Spleen (tissue), 11 donors: ENCODE data around the gene HS2ST1. TPM values are rescaled to one million over a fixed set of nuclear protein-coding genes. Genes with fewer than 3 reads are reported as not detected.

Experiments used
- DNase-seq: peaks from one replicate; pipeline ENCODE4 v3.0.0-alpha.2; 2020
- H3K27ac ChIP-seq, 8 donors: fragments of 200-600 bp; sonication (generic) in 7 of 8; 1 replicate in 4 of 8; 2 replicates in 4 of 8; pipeline versions ENCODE4 v1.5.0 to v1.8.0; 2016 to 2021; ENCODE audit warnings: inconsistent platforms in 4 of 8, mild to moderate bottlenecking in 4 of 8, moderate library complexity in 1 of 8
- H3K27me3 ChIP-seq, 7 donors: fragments of 200-600 bp; sonication (generic) in 6 of 7; replicated peaks in 1 of 7; 1 replicate in 4 of 7; 2 replicates in 3 of 7; pipeline versions ENCODE4 v1.5.0 to v1.8.0; 2016 to 2021; ENCODE audit warnings: inconsistent platforms in 3 of 7, mild to moderate bottlenecking in 1 of 7
- H3K36me3 ChIP-seq, 6 donors: fragments of 200-600 bp; sonication (generic) in 5 of 6; 1 replicate in 4 of 6; 2 replicates in 2 of 6; pipeline versions ENCODE4 v1.5.0 to v1.8.0; 2016 to 2021; ENCODE audit warnings: inconsistent platforms in 2 of 6
- H3K4me1 ChIP-seq, 6 donors: fragments of 200-600 bp; sonication (generic) in 5 of 6; 1 replicate in 3 of 6; 2 replicates in 3 of 6; pipeline versions ENCODE4 v1.5.0 to v1.8.0; 2016 to 2021; ENCODE audit warnings: inconsistent platforms in 3 of 6
- H3K4me3 ChIP-seq, 8 donors: fragments of 200-600 bp; sonication (generic) in 7 of 8; 1 replicate in 4 of 8; 2 replicates in 4 of 8; pipeline versions ENCODE4 v1.5.0 to v1.8.0; 2016 to 2021; ENCODE audit warnings: inconsistent platforms in 4 of 8, mild to moderate bottlenecking in 4 of 8, moderate library complexity in 2 of 8
- H3K9me3 ChIP-seq, 8 donors: fragments of 200-600 bp; sonication (generic) in 7 of 8; 1 replicate in 4 of 8; 2 replicates in 4 of 8; pipeline versions ENCODE4 v1.5.0 to v1.8.0; 2016 to 2021; ENCODE audit warnings: inconsistent platforms in 4 of 8
- POLR2A ChIP-seq, 3 donors: fragments of 450-650 bp; IDR thresholded peaks; one replicate each; pipeline ENCODE4 v1.5.1; 2017; ENCODE audit warnings: antibody characterized with exemption in 3 of 3, mild to moderate bottlenecking in 1 of 3
- POLR2AphosphoS5 ChIP-seq, 3 donors: sonication (generic); formaldehyde crosslinking; IDR thresholded peaks; one replicate each; pipeline ENCODE4 v1.5.1; 2017; ENCODE audit warnings: antibody characterized with exemption in 3 of 3
- WGBS, 5 donors: extraction: QIAGEN DNeasy Blood & Tissue Kit in 3 of 5; methylation state at CpG; one replicate each; pipeline versions ENCODE4 v1.1.5 to v1.1.7; 2013 to 2018; 5-methylcytosine and 5-hydroxymethylcytosine counted together
- intact Hi-C: fragments of 100-400 bp; cut with DNase I; formaldehyde crosslinking; loops from one replicate; pipeline ENCODE4 v1.15.0; 2023; ENCODE audit warnings: low total_unique reads
- polyA plus RNA-seq, 3 donors: library from polyadenylated mRNA; stranded (reverse); fragments of 200-250 nt; gene quantifications; one replicate each; pipeline ENCODE4 v1.2.1, GENCODE V29; 2013
- total RNA-seq, 7 donors: library from RNA; depleted of rRNA in 3 of 7; stranded (reverse); fragments of >200 nt in 3 of 7; fragmentation: NEBNext Ultra II Directional in 4 of 7; extraction: Animal tissue kit (Norgen Biotek cat#: 25700) in 4 of 7; gene quantifications; one replicate each; pipeline versions ENCODE4 v1.1.0 to v1.2.1, GENCODE V29; 2016 to 2021
- TF ChIP-seq, protein P1 (sequence below), 11 experiments: fragments of 200-600 bp in 7 of 11; fragments of 450-650 bp in 4 of 11; sonication (generic) in 4 of 11; IDR thresholded peaks in 8 of 11; conservative IDR thresholded peaks in 3 of 11; 1 replicate in 7 of 11; 2 replicates in 4 of 11; pipeline versions ENCODE4 v1.4.0 to v1.8.0; 2016 to 2021; ENCODE audit warnings: antibody characterized with exemption in 11 of 11, inconsistent platforms in 4 of 11, mild to moderate bottlenecking in 1 of 11
- donor health status: healthy with polysubstance abuse.
- donor health status: DM: no; HTN: no; CAD: no; lungs with moderate emphysema.
- donor health status: DM: no; HTN: no; CAD: no.
- donor health status: Bipolar disorder and iron deficiency.
- donor health status: healthy.
- donor health status: DM: no; HTN: no; CAD: no.
- donor health status: DM: yes; HTN: yes; CAD: no.

HS2ST1 gene
- total and polyA plus RNA-seq, 10 donors = 4.6 to 32.9 (median 22.3) TPM

DNA sequence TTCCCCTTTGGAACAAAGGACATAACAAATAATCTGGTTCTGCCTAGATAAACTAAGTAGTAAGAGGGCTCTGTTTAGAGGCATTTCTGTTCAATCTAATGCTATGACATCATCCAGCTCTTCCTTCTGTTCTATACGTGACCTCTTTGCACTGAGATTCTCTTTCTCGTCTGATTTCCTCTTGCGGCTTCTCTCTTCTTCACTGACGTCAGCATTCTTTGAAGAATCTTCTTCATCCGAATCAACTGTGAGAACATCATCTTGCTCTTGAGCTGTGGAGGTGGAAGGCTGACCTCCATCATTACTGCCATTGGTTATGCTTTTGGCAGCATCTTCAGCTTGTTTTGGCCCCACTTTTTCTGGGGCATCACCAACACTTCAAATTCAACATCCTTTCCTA is 130.4 kb downstream of the HS2ST1 start:
- Histone ChIP-seq H3K27ac (no peak overlapping the region), H3K4me3 (no peak overlapping the region), H3K9me3 (peaks cover 0 to 21% (median 15%) of the 10 kb centered on the region in 8 donors), H3K27me3 (no peaks in the 10 kb centered on the region), H3K4me1 (peaks cover 0 to 44% (median 6%) of the 10 kb centered on the region in 6 donors), H3K36me3 (no peaks in the 10 kb centered on the region)
- intact Hi-C loops = no loop called here
- WGBS, 5 donors = 68 to 79% (median 73%) methylated on average over 5 of the region's 5 CpGs
- DNase-seq = no peak
- TF ChIP-seq, protein P1, sequence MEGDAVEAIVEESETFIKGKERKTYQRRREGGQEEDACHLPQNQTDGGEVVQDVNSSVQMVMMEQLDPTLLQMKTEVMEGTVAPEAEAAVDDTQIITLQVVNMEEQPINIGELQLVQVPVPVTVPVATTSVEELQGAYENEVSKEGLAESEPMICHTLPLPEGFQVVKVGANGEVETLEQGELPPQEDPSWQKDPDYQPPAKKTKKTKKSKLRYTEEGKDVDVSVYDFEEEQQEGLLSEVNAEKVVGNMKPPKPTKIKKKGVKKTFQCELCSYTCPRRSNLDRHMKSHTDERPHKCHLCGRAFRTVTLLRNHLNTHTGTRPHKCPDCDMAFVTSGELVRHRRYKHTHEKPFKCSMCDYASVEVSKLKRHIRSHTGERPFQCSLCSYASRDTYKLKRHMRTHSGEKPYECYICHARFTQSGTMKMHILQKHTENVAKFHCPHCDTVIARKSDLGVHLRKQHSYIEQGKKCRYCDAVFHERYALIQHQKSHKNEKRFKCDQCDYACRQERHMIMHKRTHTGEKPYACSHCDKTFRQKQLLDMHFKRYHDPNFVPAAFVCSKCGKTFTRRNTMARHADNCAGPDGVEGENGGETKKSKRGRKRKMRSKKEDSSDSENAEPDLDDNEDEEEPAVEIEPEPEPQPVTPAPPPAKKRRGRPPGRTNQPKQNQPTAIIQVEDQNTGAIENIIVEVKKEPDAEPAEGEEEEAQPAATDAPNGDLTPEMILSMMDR (IDR thresholded peaks at IDR 0.05 in 8 of 11, conservative IDR thresholded peaks at IDR 0.05 in 3 of 11) = no peak
- TF ChIP-seq POLR2AphosphoS5 (IDR thresholded peaks at IDR 0.05) = no peak
- TF ChIP-seq POLR2A (IDR thresholded peaks at IDR 0.05) = no peak

DNA sequence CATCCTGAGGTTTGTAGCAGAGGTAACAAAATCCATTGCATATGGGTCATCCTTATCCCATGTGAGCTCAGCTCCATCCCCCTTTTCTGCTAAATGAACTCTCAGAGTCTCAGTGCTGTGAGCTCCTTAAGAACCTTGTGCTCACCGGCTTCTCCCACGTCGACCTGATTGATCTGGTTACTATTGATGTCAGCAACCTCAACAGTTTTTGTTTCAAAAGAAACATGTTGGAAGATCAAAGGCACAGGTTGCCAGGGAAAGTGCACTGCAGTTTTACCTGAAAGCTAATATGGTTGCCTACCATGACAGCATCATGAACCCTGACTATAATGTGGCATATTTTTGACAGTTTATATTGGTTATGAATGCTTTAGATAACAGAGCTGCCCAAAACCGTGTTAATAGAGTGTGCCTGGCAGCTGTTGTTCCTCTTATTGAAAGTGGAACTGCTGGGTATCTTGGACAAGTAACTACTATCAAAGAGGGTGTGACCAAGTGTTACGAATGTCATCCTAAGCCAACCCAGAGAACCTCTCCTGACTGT is 131.4 kb downstream of the HS2ST1 start:
- TF ChIP-seq, protein P1 (IDR thresholded peaks at IDR 0.05 in 8 of 11, conservative IDR thresholded peaks at IDR 0.05 in 3 of 11) = no peak
- TF ChIP-seq POLR2AphosphoS5 (IDR thresholded peaks at IDR 0.05) (no peak), POLR2A (IDR thresholded peaks at IDR 0.05) (no peak)
- intact Hi-C loops = no loop called here
- H3K27ac ChIP-seq = peak overlapping the region in 2 of 8 donors; percentile 13 to 44
- DNase-seq = no peak
- no peak overlapping the region for H3K4me3 ChIP-seq
- peaks cover 0 to 44% (median 6%) of the 10 kb centered on the region in 6 donors for H3K4me1 ChIP-seq
- no peaks in the 10 kb centered on the region for H3K36me3 ChIP-seq
- no peaks in the 10 kb centered on the region for H3K27me3 ChIP-seq
- WGBS, 5 donors = 54 to 64% (median 63%) methylated on average over 5 of the region's 5 CpGs
- peaks cover 0 to 21% (median 15%) of the 10 kb centered on the region in 8 donors for H3K9me3 ChIP-seq

DNA sequence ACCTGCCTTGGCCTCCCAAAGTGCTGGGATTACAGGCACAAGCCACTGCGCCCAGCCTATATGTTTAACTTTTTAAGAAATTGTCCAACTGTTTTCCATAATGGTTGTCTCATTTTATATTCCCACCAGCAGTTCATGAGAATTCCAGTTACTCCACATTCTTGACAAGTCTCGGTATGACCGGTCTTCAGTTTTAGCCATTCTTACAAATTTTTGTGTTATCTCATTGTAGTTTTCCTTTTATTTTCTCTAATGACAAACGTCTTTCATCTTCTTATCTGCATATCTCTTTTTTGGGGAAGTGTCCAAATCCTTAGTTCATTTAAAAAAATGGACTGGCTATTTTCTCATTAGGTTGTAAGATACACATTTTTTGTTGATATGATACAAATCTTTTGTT is 132.5 kb downstream of the HS2ST1 start:
- DNase-seq = no peak
- 57 to 79% (median 63%) methylated on average over 4 of the region's 4 CpGs for WGBS, 5 donors
- H3K27ac ChIP-seq = no peak overlapping the region
- no peak overlapping the region for H3K4me3 ChIP-seq
- H3K36me3 ChIP-seq = no peaks in the 10 kb centered on the region
- TF ChIP-seq POLR2A (IDR thresholded peaks at IDR 0.05) (no peak), POLR2AphosphoS5 (IDR thresholded peaks at IDR 0.05) (no peak)
- TF ChIP-seq, protein P1 (IDR thresholded peaks at IDR 0.05 in 8 of 11, conservative IDR thresholded peaks at IDR 0.05 in 3 of 11) = no peak
- peaks cover 0 to 36% (median 6%) of the 10 kb centered on the region in 6 donors for H3K4me1 ChIP-seq
- intact Hi-C loops = no loop called here
- H3K27me3 ChIP-seq = no peaks in the 10 kb centered on the region
- H3K9me3 ChIP-seq = peaks cover 0 to 21% (median 15%) of the 10 kb centered on the region in 8 donors

DNA sequence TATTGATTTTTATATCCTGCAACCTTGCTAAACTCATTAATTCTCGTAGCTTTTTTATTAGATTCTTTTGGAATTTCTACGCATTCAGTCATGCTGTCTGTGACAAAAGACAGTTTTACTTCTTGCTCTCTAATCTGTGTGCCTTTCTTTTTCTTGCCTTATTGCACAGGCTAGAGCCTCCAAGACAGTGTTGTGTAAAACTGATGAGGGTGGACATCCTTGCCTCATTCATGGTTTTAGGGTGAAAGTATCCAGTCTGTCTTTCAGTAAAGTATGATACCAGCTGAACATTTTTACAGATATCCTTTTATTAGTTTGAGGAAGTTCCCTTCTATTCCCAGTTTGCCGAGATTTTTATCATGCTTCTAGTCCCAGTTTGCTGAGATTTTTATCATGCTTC is 133.8 kb downstream of the HS2ST1 start:
- peaks cover 0 to 37% (median 8%) of the 10 kb centered on the region in 6 donors for H3K4me1 ChIP-seq
- H3K27ac ChIP-seq = no peak overlapping the region
- intact Hi-C loops = no loop called here
- TF ChIP-seq POLR2AphosphoS5 (IDR thresholded peaks at IDR 0.05) = no peak
- TF ChIP-seq, protein P1 (IDR thresholded peaks at IDR 0.05 in 8 of 11, conservative IDR thresholded peaks at IDR 0.05 in 3 of 11) = no peak
- no peak for TF ChIP-seq POLR2A (IDR thresholded peaks at IDR 0.05)
- no peak overlapping the region for H3K4me3 ChIP-seq
- H3K36me3 ChIP-seq = no peaks in the 10 kb centered on the region
- peaks cover 0 to 21% (median 15%) of the 10 kb centered on the region in 8 donors for H3K9me3 ChIP-seq
- no peak for DNase-seq
- 95 to 99% (median 97%) methylated on average over 3 of the region's 3 CpGs for WGBS, 5 donors
- H3K27me3 ChIP-seq = no peaks in the 10 kb centered on the region
